HepG2 (cell line): Measurements from ENCODE around the gene ARMH1. TPM values are rescaled to one million over a fixed set of nuclear protein-coding genes. Genes with fewer than 3 reads are reported as not detected.
A peak's percentile ranks its signal among the peaks of the same experiment; 100 is the strongest.

Source experiments
- AHDC1 ChIP-seq: sonication (generic); formaldehyde crosslinking; IDR thresholded peaks from 2 replicates; pipeline ENCODE4 v1.5.1; 2020; ENCODE audit warnings: mild to moderate bottlenecking, missing genetic modification reagents, borderline replicate concordance
- ATF5 ChIP-seq: sonication (generic); formaldehyde crosslinking; IDR thresholded peaks from 2 replicates; pipeline ENCODE4 v1.4.0; 2020; ENCODE audit warnings: mild to moderate bottlenecking, low read depth, missing genetic modification reagents
- GMEB2 ChIP-seq: IDR thresholded peaks from 2 replicates; pipeline ENCODE4 v1.6.1; 2016; ENCODE audit warnings: missing biosample characterization, missing genetic modification reagents, low read depth
- GRHL1 ChIP-seq: sonication (generic); formaldehyde crosslinking; conservative IDR thresholded peaks from 2 replicates; pipeline ENCODE4 v1.8.0; 2022; ENCODE audit warnings: missing genetic modification reagents
- JUND ChIP-seq: sonication (generic); formaldehyde crosslinking; IDR thresholded peaks from 2 replicates; pipeline ENCODE4 v1.8.0; 2022; ENCODE audit warnings: mild to moderate bottlenecking, missing genetic modification reagents
- REXO4 ChIP-seq: sonication (generic); formaldehyde crosslinking; IDR thresholded peaks from 2 replicates; pipeline ENCODE4 v1.8.0; 2022; ENCODE audit warnings: missing genetic modification reagents, mild to moderate bottlenecking, borderline replicate concordance
- XBP1 ChIP-seq: sonication (generic); formaldehyde crosslinking; IDR thresholded peaks from 2 replicates; pipeline ENCODE4 v1.5.0; 2020; ENCODE audit warnings: missing genetic modification reagents
- ZBTB10 ChIP-seq: sonication (generic); formaldehyde crosslinking; IDR thresholded peaks from 2 replicates; pipeline ENCODE4 v1.4.0; 2020; ENCODE audit warnings: missing genetic modification reagents, borderline replicate concordance
- ZNF816 ChIP-seq: sonication (generic); formaldehyde crosslinking; IDR thresholded peaks from 2 replicates; pipeline ENCODE4 v1.8.0; 2022; ENCODE audit warnings: missing genetic modification reagents, mild to moderate bottlenecking, borderline replicate concordance
- polyA plus RNA-seq, 8 experiments: library from polyadenylated mRNA; depleted of rRNA in 3 of 8; stranded (reverse) in 7 of 8; unstranded in 1 of 8; fragments of >200 nt; fragmentation: Illumina TruSeq in 4 of 8; extraction: Trizol in 4 of 8; gene quantifications; 2 replicates each; pipeline versions ENCODE4 v1.2.1 to v1.2.3, GENCODE V29; 2011 to 2016; ENCODE audit warnings: low read depth in 4 of 8, missing spikeins in 1 of 8, mixed read lengths in 1 of 8; ENCODE audit not compliant: insufficient read depth in 1 of 8
- total RNA-seq, 5 experiments: library from RNA; depleted of rRNA; stranded (reverse); fragments of >200 nt; fragmentation: Illumina TruSeq; extraction: Trizol; gene quantifications; 2 replicates each; pipeline ENCODE4 v1.2.3, GENCODE V29; 2016; ENCODE audit warnings: low read depth in 1 of 5

ARMH1 gene
- total and polyA plus RNA-seq, 2 of the 13 experiments (the other 11 are each of a cell fraction or from before 2014, with no cell fraction given), result 0.69 TPM; not detected in 1

- no peak for TF ChIP-seq AHDC1
- TF ChIP-seq XBP1 (CRISPR knock-in tag), result no peak
- no peak for TF ChIP-seq ZBTB10 (CRISPR knock-in tag)
- TF ChIP-seq ZNF816 (CRISPR knock-in tag), result no peak
- no peak for TF ChIP-seq GRHL1
- no peak for TF ChIP-seq ATF5
- TF ChIP-seq GMEB2 (CRISPR knock-in tag), result peak; percentile 73
- no peak for TF ChIP-seq REXO4 (CRISPR knock-in tag)
- TF ChIP-seq JUND, result no peak
Observed at GRCh38 chr1:44631647-44632539, 42.6 kb upstream of the ARMH1 start (continued).
